ENCODE measurements around the gene SEMA3B.

GRCh38 chr3:50297384-50297775, 28.4 kb downstream of the SEMA3B start:
- TF ChIP-seq EZH2phosphoT487 (IDR thresholded peaks at IDR 0.05; ENCODE audit: low read length) (no peak), CTCF (IDR thresholded peaks at IDR 0.05; ENCODE audit: low read length) (no peak), EZH2 (optimal IDR thresholded peaks at IDR 0.05; ENCODE audit: low read depth, low read length) (no peak)
